Fibroblast of lung (primary cell): ENCODE results near the gene KLHL14.

ENCODE experiments used
- CTCF ChIP-seq, 2 donors: IDR thresholded peaks in 1 of 2; conservative IDR thresholded peaks in 1 of 2; 1 replicate in 1 of 2; 2 replicates in 1 of 2; pipeline ENCODE4 v1.5.1; 2011 to 2012; ENCODE audit warnings: low read length in 2 of 2, control low read depth in 1 of 2, inconsistent platforms in 1 of 2, low read depth in 1 of 2, mild to moderate bottlenecking in 1 of 2
- EZH2 ChIP-seq: IDR thresholded peaks from 2 replicates; pipeline ENCODE4 v1.5.1; 2012; ENCODE audit warnings: low read length, control low read depth, mild to moderate bottlenecking; ENCODE audit errors: missing control alignments

GRCh38 chr18:32776561-32776960 lies 3.7 kb upstream of the KLHL14 start:
- TF ChIP-seq CTCF (conservative IDR thresholded peaks at IDR 0.05 in 1 of 2, IDR thresholded peaks at IDR 0.05 in 1 of 2; ENCODE audit: low read depth in 1 of 2, low read length in 2 of 2) (no peak), EZH2 (no peak)
